Loucy (cell line): ENCODE measurements around the gene GRP.

ENCODE experiments used
- H2AFZ ChIP-seq: fragments of 200-600 bp; sonication (generic); 2 replicates; pipeline ENCODE4 v1.6.0; 2016; ENCODE audit warnings: antibody characterized with exemption, mild to moderate bottlenecking, low read length, moderate library complexity
- H3F3A ChIP-seq: fragments of 200-600 bp; 2 replicates; pipeline ENCODE4 v1.6.0; 2016; ENCODE audit warnings: antibody characterized with exemption, low read depth, mild to moderate bottlenecking
- H3K27me3 ChIP-seq: fragments of 200-600 bp; sonication (generic); 2 replicates; pipeline ENCODE4 v1.6.1; 2014; ENCODE audit warnings: low read length, mild to moderate bottlenecking; ENCODE audit not compliant: insufficient read depth, poor library complexity, severe bottlenecking
- H3K36me3 ChIP-seq: fragments of 200-600 bp; sonication (generic); 2 replicates; pipeline ENCODE4 v1.6.1; 2016; ENCODE audit warnings: low read length; ENCODE audit not compliant: insufficient read depth
- H3K4me1 ChIP-seq: fragments of 200-600 bp; sonication (generic); 2 replicates; pipeline ENCODE4 v1.5.1; 2014; ENCODE audit warnings: low read length, mild to moderate bottlenecking; ENCODE audit not compliant: insufficient read depth, poor library complexity, severe bottlenecking
- H3K4me2 ChIP-seq: fragments of 200-600 bp; sonication (generic); 2 replicates; pipeline ENCODE4 v1.6.0; 2014; ENCODE audit warnings: antibody characterized with exemption, low read length, low read depth, mild to moderate bottlenecking; ENCODE audit not compliant: poor library complexity, severe bottlenecking
- H3K4me3 ChIP-seq: fragments of 200-600 bp; sonication (generic); 2 replicates; pipeline ENCODE4 v1.5.1; 2014; ENCODE audit warnings: low read length, mild to moderate bottlenecking, mixed read lengths; ENCODE audit not compliant: poor library complexity, severe bottlenecking
- H3K79me2 ChIP-seq: fragments of 200-600 bp; sonication (generic); 2 replicates; pipeline ENCODE4 v1.6.1; 2014; ENCODE audit warnings: low read length; ENCODE audit not compliant: insufficient read depth
- H3K9ac ChIP-seq: fragments of 200-600 bp; sonication (generic); 2 replicates; pipeline ENCODE4 v1.6.0; 2014; ENCODE audit warnings: mild to moderate bottlenecking, low read depth, low read length, moderate library complexity; ENCODE audit not compliant: poor library complexity, severe bottlenecking
- H3K9me2 ChIP-seq: fragments of 200-600 bp; sonication (generic); replicated peaks from 2 replicates; pipeline ENCODE4 v1.6.1; 2016; ENCODE audit warnings: low read depth, low read length, mixed read lengths
- H3K9me3 ChIP-seq: fragments of 200-600 bp; sonication (generic); 2 replicates; pipeline ENCODE4 v1.6.1; 2014; ENCODE audit warnings: mild to moderate bottlenecking, antibody characterized with exemption, low read length, low read depth; ENCODE audit not compliant: insufficient read depth
- H4K20me1 ChIP-seq: fragments of 200-600 bp; sonication (generic); 2 replicates; pipeline ENCODE4 v1.6.0; 2014; ENCODE audit warnings: antibody characterized with exemption, low read length, mild to moderate bottlenecking; ENCODE audit not compliant: insufficient read depth, poor library complexity, severe bottlenecking
- EZH2phosphoT487 ChIP-seq: fragments of 200-600 bp; IDR thresholded peaks from 2 replicates; pipeline ENCODE4 v1.6.1; 2018; ENCODE audit warnings: antibody characterized with exemption, mild to moderate bottlenecking, moderate library complexity, borderline replicate concordance
- TF ChIP-seq, protein P1 (sequence below): fragments of 200-600 bp; sonication (generic); conservative IDR thresholded peaks from 2 replicates; pipeline ENCODE4 v1.5.1; 2014; ENCODE audit warnings: mild to moderate bottlenecking, antibody characterized with exemption, low read length

The GRP gene

DNA sequence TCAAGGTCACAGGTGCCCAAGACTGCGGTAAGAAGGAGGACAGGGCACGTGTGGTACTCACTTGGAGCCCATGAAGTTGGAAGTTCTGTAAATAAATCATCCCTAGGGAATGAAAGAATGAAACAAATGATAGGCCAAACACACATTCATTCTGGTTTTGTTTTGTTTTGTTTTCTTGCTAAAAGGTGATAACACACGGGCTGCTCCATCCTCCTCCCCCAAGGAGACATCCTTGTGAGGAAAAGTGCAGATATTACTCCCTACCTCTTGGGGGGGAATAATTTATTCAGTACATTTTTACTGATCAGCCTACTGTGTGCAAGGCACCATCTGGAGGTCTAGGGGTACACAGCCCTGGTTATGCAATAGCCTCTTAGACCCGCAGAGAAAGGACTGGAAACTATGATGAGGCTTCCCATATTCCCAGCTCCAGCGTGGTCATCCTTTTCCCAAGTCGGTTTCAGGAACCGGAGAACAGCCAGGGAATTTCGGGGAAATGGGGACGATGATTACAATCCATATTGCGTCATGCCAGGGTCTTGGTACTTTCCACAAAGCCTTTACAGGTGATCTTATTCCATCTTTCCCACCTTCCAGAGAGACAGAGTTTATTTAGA is 47.0 kb downstream of the GRP start:
- no peak overlapping the region for H3K4me2 ChIP-seq
- no peak overlapping the region for H3K4me3 ChIP-seq
- H3K27me3 ChIP-seq: no peaks in the 10 kb centered on the region

GRCh38 chr18:59267503-59268126 is 47.7 kb downstream of the GRP start:
- H3K4me1 ChIP-seq: no peaks in the 10 kb centered on the region
- H3K4me2 ChIP-seq: no peak overlapping the region
- no peaks in the 10 kb centered on the region for H3K79me2 ChIP-seq
- no peaks in the 10 kb centered on the region for H3F3A ChIP-seq
- no peak for TF ChIP-seq EZH2phosphoT487
- TF ChIP-seq, protein P1, sequence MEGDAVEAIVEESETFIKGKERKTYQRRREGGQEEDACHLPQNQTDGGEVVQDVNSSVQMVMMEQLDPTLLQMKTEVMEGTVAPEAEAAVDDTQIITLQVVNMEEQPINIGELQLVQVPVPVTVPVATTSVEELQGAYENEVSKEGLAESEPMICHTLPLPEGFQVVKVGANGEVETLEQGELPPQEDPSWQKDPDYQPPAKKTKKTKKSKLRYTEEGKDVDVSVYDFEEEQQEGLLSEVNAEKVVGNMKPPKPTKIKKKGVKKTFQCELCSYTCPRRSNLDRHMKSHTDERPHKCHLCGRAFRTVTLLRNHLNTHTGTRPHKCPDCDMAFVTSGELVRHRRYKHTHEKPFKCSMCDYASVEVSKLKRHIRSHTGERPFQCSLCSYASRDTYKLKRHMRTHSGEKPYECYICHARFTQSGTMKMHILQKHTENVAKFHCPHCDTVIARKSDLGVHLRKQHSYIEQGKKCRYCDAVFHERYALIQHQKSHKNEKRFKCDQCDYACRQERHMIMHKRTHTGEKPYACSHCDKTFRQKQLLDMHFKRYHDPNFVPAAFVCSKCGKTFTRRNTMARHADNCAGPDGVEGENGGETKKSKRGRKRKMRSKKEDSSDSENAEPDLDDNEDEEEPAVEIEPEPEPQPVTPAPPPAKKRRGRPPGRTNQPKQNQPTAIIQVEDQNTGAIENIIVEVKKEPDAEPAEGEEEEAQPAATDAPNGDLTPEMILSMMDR: no peak
- no peaks in the 10 kb centered on the region for H4K20me1 ChIP-seq
- no peaks in the 10 kb centered on the region for H3K27me3 ChIP-seq
- H3K4me3 ChIP-seq: no peak overlapping the region
- no peak overlapping the region for H3K9ac ChIP-seq
- H3K9me3 ChIP-seq: no peaks in the 10 kb centered on the region
- no peaks in the 10 kb centered on the region for H3K9me2 ChIP-seq
- no peaks in the 10 kb centered on the region for H3K36me3 ChIP-seq
- H2AFZ ChIP-seq: no peak overlapping the region

More for the DNA sequence above, 47.0 kb downstream of the GRP start:
- no peak overlapping the region for H2AFZ ChIP-seq
- no peaks in the 10 kb centered on the region for H3K9me2 ChIP-seq
- H3K9me3 ChIP-seq: no peaks in the 10 kb centered on the region
- H3K36me3 ChIP-seq: no peaks in the 10 kb centered on the region
- no peaks in the 10 kb centered on the region for H3K79me2 ChIP-seq
- H3K4me1 ChIP-seq: no peaks in the 10 kb centered on the region
- H4K20me1 ChIP-seq: no peaks in the 10 kb centered on the region
- TF ChIP-seq, protein P1: no peak
- no peak for TF ChIP-seq EZH2phosphoT487
- no peaks in the 10 kb centered on the region for H3F3A ChIP-seq
- no peak overlapping the region for H3K9ac ChIP-seq

- no peaks in the 10 kb centered on the region for H3K79me2 ChIP-seq
- H3K9me2 ChIP-seq: no peaks in the 10 kb centered on the region
- H4K20me1 ChIP-seq: no peaks in the 10 kb centered on the region
- TF ChIP-seq EZH2phosphoT487: no peak
- H3K9me3 ChIP-seq: no peaks in the 10 kb centered on the region
- no peaks in the 10 kb centered on the region for H3K4me1 ChIP-seq
- no peak overlapping the region for H3K4me2 ChIP-seq
- no peak overlapping the region for H3K4me3 ChIP-seq
- no peaks in the 10 kb centered on the region for H3F3A ChIP-seq
- no peak overlapping the region for H2AFZ ChIP-seq
- H3K36me3 ChIP-seq: no peaks in the 10 kb centered on the region
- H3K9ac ChIP-seq: no peak overlapping the region
- H3K27me3 ChIP-seq: no peaks in the 10 kb centered on the region
Observed at GRCh38 chr18:59268127-59268720, 48.3 kb downstream of the GRP start.
